HG03432 (cell line): Measurements from ENCODE around the gene S100A11.

Experiments
- ATAC-seq: cut with Tn5 transposase; IDR thresholded peaks from one replicate; pipeline ENCODE4 v1.9.1; 2021; ENCODE audit warnings: mild to moderate bottlenecking, moderate library complexity; ENCODE audit not compliant: unreplicated experiment

The S100A11 gene

DNA sequence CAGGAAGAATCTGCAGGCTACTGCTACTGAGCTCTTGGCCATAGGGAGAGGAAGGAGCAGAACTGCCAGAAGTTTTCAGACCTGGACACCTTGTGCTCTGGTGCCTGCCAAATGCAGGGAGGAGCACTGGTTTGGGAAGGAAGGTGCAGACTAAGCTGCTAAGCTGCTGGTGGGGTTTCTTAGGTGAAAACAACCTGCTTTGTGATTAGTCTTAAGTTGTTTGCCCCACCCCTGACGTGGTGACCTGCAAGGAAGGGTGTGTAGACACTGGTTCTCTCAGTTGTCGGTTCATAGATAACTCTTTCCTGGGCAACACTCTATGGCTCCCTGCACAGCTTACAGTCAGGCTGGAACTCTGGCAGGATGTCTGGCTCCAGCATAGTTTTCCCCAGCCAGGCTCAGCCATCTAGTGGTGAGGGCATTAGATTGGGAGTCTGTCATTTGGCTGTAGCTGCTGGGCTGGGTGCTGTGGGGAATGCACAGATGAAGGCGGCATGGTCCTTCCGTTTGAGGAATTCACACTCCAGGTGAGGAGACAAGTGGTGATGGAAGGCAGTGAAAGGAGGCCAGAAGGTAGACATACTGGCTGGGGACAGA, 32.9 kb downstream of the S100A11 start:
- no peak for ATAC-seq

DNA sequence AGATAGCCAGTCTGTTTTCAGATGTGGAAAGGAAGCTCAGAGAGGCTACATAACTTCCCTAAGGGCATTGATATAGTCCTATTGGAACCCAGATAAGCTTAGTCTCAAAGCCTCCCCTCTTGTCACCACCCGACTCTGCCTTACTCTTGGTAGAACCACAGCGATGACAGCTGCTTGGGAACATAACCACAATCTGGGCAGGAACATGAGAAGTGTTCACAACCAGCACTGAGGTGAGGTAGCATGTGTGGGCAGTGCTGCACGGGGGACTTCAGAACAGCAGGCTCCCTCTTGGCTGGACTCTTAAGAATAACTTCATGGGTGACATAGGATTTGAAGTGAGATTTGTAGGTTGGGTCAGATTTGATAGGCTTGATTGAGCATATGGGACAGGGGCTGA, 33.8 kb downstream of the S100A11 start:
- no peak for ATAC-seq

DNA sequence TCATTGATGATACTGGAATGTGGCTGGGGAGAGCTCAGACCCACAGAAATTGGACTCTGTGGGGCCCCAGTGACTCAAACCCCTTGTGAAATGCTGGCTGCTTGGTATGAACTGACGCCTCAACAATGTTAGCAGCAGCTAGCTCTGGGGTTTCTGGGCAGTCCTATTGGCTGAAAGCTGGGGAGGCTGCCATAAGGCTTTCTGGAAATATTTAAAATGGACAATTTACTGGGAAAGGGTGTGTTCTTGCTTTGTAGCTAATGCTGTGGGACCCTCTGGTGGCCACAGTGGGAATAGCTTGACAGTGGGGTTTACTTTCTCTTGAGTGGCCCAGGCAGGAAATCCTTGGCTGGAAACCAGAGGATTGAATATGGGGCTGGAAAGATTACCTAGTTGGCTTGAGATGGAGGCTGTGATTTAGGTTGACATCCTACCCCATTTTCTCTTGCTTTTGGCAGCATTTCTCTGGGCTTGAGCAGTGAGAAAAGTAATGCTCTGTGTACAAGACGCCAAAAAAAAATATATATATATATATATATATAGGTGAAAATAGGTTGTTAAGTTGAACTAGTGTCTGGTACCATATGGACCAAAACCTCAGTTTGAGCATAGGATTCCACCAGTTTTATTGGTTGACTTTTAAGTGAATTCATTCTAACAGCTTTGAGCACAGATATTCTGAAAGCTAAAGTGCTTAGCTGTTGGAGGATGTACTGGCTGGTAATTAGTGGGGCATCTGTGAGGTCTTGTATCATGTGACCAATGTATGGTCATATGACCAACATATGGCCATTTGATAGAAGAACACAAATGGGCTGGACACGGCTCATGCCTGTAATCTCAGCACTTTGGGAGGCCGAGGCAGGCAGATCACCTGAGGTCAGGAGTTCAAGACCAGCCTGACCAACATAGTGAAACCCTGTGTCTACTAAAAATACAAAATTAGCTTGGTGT, 34.9 kb downstream of the S100A11 start:
- ATAC-seq = no peak

DNA sequence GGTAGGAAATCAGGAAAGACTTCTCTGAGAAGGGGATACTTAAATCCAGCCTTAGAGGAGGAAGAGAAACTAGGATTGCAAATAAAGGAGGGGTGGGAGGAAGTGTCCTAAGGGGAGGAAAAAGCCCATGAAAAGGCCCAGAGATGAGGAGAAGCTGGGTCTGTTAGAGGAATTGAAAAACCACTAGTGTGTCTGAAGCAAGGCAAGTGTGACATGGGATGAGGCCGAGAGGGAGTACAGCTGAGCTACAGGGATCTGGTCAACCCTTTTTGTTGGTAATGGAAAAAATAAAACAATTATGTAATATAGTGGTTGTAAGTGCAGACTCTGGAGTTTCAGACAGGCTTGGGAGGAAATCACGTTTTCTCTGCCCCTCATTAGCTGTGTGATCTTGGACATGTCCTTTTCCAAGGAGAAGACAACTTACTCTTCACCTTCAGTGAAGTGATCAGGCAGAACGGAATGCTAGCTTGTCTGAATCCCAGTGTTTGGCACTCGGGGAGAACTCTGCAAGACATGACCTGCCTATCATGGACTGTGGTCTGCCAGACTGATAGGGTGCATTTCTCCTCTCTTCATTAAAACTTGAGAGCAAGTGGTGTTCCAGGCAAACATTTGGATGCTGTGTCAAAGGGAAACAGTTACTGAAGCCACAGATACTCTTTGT, 35.7 kb downstream of the S100A11 start:
- no peak for ATAC-seq

DNA sequence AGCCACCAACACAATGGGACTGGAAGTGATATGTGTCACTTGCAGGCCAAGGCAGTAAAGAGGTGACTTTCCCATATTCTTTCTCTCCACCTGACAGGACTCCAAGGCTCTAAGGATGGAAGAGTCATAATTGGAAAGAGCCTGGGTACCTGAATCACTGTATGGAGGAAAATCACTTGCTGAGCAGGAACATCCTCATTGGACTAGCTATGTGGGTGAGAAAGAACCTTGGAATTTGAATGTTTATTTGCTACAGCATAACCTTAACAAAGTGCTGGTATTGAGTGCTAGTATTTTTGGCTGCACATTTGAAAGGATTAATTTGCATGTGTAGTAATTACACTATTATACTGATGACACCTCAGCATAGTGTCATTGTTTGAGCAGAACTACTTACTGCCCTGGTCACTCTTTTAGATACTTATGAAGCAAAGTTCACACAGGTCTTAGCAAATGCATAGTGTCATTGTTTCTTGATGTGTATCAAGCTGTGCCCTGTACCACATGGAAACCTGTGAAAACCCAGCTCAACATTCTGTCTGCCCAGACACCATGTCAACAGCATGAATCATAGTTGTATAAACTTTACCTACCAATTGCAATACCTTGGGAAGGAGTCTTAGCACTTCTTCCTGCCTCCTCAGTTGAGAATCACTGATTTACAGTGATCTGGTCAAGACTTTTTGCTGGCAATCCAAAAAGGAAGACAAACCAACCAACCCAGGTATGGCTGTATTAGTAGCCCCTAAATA, 38.0 kb downstream of the S100A11 start:
- no peak for ATAC-seq

DNA sequence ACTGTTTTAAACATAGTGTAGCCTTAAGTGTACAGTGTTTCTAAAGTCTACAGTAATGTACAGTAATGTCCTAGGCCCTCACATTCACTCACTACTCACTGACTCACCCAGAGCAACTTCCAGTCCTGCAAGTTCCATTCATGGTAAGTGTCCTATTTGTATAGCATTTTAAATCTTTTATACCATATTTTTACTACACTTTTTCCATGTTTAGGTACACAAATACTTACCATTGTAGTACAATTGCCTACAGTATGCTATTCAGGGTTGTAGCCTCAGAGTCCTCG, 39.6 kb downstream of the S100A11 start:
- ATAC-seq = no peak

DNA sequence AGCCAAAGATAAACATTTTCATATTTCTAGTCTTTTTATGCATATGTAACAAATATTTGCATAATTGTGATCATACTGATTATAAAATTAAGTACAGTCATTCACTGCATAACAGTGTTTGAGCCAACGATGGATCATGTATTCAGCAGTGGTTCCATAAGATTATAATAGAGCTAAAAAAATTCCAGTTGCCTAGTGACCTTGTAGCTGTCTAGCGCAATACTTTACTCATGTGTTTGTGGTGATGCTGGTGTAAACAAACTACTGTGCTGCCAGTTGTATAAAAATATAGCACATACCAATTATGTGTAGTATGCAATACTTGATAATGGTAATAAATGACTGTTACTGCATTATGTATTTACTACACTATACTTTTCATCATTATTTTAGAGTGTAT, 41.0 kb downstream of the S100A11 start:
- ATAC-seq = no peak

DNA sequence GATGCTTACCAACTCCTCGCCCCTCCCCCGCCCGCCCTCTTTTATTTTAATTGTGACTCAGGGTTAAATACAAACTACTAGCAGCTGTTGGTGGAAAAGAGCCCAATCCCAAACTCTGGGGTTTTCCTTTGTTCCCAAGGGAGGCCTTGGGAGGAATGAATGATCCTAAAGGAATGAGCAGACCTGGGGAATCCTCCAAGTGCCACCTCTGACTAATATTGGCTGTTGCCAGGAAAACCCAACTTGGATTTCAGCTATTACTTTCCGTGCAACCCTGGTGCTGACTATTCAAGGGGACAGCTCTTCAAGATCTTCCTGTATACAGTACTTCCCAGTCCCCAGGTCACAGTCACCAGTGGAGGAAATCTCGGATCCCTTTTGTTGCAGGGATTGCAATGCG, 41.8 kb downstream of the S100A11 start:
- no peak for ATAC-seq

DNA sequence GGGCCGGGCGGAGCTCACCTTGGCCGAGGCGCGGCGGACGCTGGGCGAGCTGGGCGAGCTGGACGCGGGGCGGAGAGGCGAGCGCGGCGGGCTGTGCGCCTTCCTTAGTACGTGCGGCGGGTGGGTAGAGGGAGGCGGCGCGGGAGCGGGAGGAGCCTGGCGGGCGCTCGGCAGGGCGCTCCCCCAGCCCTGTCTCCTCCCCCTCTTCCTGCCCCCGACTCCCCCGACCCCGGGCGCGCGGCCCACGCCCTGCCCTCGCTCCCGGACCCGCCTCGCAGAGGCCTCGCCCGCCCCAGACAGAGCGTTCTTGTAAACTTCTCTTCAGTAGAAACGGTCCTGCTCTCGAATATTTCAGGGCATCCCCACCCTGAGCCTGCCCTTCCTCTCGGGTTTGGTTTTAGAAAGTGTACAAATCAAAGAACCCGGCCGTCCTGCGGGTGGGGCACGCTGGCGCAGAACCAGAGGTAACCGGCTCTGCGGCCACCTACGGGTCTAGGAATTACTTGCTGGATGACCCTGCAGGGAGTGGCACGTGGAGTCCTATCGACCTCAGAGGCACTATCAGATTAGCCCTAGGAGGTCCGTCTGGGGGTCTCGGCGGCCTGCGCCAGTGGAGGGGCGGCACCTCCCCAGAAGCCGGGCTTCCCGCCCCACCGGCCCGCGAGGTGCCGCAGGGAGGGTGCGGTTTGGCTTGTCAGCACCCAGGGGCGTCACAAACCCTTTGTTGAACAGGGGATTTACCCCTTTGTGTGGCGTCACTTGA, 42.9 kb downstream of the S100A11 start, which contains the start of gene S100A10:
S100A10 (minus strand) TSS at position 126 of the 763 bp plus-strand sequence. CDS start 7,629 bp downstream, outside the sequence.
- peak; percentile 54 for ATAC-seq

DNA sequence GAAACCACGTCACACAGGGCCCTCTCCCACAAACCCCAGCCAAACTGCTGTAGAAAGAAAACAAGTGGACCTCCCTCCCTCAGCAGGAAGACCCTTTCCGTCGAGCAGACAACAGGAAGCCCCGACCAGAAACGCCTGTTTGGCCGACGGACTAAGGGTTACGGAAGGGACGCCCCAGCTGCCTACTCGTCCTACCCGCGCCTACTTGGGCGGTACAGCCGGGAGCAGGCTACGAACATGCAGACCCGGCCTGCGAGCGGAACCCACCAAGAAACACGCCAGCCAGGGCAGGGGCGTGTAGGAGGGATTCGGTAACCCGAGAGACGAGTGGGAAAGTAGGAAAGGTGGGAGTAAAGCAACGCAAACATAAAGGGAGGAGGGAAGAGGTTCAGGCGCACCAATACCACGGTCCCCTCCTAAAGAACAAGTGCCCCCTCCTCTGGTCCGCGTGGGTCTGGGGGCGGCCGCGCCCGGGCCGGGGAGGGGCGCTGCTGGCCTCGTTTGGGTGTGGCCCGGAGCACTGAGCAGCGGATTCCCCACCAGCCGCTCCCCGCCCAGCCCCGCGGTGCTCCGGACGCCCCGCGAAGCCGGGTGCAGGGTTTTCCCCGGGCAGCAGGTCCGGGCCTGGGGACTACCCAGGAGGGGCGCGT, 43.6 kb downstream of the S100A11 start:
- ATAC-seq = peak; percentile 18

DNA sequence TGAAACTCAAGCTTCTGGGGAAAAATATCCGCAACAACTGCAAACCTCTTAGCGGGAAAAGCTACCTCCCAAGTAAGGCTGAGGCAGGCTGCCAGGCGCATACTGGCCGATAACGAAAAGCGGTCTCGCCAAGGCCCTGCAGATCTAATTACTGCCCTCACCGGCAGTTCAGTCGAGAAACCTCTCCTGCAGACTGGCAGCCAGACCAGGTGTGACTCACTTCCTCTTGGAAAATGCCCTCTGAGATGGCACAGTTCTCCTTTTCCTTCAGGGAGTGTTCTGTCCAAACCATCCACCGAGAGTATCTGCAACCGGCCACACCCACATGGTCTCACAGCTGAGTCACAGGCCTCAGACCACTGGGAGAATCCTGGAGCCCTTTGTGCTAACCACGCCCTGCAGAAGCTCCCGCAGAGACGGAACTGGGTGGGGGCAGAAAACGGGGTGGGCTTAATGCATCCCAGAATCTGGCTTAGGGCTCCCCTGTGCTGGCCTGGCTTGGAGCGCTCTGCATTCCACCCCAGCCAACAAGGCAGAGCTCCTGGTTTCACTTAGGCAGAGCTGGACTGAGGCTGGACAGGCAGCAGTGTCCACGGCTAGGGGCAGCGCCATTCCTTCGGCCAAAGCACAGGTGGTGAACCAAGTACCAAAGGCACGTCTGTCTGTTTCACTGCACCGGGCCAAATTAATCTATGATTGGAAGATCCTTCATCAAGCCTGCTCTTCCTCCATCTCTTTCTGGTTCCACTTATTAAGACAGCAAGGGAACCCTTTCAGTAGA, 44.3 kb downstream of the S100A11 start:
- no peak for ATAC-seq

DNA sequence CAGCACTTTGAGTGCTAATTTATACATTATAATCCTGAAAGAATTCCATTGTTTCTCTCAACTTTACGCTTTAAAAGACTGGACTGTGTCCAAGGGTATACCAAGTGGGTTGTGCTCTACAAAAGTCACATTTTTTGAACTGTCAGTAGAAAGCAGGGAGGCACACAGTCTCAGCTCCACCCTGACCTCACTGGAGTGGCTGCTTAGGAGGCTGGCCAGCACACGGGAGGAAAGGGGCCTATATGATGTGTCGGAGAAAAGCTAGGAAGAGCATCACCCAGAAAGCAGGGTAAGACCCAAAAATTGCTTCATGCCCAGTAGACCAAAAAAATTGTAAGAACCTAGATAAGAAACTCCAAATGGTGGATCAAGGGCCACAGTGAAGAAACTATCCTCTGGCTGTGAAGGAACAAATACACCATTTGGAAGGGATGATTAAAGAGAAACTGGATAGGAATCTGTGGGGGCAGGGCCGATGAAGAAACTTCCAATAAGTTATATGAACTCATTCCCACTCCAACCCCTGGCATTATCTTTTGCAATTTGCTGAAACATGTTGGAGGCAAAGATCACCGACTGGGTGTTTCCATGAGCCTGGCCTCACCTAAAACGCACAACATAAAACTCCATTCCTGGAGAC, 45.0 kb downstream of the S100A11 start:
- no peak for ATAC-seq

DNA sequence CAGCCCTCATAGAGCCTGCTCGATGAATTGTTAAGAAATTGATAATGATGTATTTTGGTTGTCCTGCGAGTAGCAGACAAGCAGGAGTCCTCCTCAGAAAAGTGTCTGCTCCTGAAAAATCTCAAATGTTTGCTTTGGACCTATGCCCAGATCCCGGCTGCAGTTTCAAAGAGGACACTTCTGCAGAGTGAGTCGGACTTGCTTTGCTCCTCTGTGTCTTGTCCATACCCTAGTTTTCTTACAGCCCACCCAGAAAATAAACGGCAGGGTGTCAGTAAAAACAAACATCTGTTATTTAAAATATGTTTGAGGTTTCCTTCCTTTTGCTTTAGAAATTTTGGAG, 46.0 kb downstream of the S100A11 start:
- no peak for ATAC-seq

DNA sequence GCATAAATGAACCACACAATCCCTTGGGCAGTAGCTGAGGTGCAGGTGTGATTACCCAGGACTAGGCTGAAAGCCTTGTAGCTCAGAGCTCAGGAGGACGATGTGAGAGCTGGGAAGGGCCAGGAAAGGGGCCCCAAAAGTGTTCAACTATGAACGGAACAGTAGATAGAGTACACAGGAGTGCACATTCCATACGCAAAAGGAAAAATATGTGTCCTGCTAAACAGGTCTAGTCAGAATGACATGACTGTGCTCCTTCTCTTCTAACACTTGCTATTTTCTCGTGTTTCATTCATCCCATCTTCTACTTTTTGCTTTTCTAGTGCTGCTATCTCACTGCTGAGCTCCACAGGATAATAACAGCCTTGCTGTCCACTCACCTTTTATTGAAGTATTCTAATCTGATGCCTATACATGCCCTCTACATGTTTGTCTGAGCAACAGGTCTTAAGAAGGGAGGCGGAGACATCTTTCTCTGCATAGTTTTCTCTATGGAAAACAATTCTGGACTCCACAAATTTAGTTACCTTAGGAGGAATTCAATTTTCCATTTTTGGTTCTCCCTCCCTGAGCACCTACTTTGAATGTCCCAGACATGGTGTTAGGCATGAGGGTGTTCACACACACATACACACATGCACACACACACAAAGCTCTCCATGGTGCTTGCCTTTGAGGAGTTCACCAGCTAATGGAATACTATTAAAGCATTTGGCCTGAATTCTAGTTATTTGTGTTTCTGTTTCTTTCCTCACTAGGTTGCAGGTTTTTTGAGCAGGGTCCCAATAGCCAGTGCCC, 46.5 kb downstream of the S100A11 start:
- ATAC-seq = no peak

DNA sequence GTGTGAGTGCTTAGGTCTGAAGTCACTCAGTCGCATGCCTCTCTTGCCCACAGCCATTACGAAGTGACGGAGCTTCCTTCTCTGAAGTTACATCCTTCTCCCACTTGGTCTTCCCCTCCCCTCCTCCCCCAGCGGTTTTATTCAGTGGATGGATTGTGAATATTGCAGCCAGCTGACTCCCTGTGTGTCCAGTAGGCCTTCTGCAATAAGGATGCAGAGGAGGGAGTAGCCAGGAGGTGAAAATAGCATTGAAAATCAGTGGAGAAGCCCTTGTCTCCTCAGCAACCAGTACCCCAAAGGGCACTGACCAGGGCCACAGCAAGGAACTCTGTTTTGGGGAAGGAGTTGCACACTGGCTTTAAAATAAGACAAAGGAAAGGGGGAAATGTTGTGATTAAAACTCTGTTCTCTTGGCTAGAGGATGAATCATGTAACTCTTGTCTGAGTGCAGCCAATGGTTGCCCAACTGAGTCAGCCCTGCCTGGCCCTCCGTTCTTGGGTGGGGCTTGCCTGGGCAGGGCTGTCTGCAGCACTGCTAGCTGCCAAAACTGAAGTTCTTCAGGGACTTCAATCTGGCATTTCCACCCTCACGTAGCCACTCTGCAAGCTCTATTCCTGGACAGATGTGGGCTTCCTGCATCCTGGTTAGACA, 47.5 kb downstream of the S100A11 start:
- ATAC-seq = no peak

DNA sequence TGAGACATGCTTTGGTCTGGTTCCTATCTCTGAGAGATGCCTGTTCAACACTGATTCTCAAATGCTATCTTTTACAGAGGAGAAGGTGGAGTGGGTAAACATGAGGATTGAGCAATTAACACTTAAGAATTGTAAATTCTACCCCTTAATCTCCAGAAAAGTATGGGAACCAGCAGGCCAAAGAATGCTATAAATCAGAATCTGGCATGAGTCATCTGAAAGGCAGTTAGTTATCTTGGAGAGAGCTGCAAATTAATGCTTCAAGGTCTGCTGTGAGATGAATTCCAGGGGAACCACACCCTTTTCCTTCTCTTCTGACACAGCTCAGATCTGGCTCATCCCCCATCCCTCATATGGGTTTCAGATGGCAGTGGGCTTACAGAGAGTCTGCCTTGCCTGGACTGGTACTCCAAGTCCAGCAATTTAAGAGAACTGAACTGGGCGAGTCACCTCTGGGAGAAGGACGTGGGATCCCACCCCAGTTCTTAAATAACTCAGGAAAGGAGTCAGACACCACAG, 48.3 kb downstream of the S100A11 start:
- ATAC-seq = no peak

DNA sequence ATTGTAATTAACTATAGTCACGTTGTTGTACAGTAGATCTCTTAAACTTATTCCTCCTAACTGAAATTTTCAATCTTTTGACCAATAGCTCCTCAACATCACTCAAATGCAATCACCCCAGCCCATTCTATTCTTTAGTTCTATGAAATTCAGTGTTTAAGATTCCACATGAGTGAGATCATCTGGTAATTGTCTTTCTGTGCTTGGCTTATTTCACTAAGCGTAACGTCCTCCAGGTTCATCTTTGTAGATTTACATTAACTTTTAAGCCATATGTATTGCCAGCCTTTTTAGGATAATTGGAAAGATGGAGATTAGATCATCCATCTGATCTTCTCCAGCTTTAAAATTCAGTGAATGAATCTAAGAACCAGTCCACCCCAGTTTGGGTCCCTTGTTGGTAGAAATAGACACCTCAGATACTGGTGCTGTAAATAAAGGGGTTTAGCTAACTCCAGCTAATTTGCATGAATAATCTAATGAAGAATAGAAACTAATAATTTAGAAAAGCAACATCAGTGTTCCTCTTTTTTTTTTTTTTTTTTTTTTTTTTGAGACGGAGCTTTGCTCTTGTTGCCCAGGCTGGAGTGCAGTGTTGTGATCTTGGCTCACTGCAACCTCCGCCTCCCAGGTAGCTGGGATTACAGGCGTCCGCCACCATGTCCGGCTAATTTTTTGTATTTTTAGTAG, 50.2 kb downstream of the S100A11 start:
- ATAC-seq = no peak
